DOHH2 (cell line): Measurements from ENCODE around the gene GRIA1.

Source experiments
- EZH2phosphoT487 ChIP-seq: fragments of 200-600 bp; sonication (generic); IDR thresholded peaks from 2 replicates; pipeline ENCODE4 v1.6.1; 2017; ENCODE audit warnings: borderline replicate concordance, mild to moderate bottlenecking, antibody characterized with exemption, low read length, moderate library complexity, mixed read lengths
- TF ChIP-seq, protein P1 (sequence below): fragments of 200-600 bp; sonication (generic); IDR thresholded peaks from one replicate; pipeline ENCODE4 v1.5.1; 2014; ENCODE audit warnings: antibody characterized with exemption, mild to moderate bottlenecking, low read depth, low read length; ENCODE audit not compliant: poor library complexity, severe bottlenecking

DNA sequence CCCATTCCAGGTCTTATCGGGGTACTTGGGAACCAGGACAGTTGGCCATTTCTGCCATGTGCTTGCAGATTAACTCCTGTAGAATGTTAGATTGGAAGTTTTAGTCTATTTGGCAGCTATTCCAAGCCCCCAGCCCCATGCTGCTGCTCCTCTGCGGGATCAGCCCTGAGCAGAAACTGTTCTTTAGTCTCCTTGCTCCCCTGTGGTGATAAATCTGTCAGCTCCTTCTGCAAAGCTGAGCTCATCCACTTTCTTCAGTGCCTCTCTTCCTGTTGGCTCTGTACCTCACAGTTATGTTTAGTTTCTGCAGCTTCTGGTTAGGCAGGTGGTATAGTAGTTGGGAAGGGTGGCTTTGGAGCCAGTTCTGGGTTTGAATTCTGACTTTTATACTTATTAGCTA lies 170.4 kb downstream of the GRIA1 start:
- TF ChIP-seq, protein P1, sequence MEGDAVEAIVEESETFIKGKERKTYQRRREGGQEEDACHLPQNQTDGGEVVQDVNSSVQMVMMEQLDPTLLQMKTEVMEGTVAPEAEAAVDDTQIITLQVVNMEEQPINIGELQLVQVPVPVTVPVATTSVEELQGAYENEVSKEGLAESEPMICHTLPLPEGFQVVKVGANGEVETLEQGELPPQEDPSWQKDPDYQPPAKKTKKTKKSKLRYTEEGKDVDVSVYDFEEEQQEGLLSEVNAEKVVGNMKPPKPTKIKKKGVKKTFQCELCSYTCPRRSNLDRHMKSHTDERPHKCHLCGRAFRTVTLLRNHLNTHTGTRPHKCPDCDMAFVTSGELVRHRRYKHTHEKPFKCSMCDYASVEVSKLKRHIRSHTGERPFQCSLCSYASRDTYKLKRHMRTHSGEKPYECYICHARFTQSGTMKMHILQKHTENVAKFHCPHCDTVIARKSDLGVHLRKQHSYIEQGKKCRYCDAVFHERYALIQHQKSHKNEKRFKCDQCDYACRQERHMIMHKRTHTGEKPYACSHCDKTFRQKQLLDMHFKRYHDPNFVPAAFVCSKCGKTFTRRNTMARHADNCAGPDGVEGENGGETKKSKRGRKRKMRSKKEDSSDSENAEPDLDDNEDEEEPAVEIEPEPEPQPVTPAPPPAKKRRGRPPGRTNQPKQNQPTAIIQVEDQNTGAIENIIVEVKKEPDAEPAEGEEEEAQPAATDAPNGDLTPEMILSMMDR, result no peak
- no peak for TF ChIP-seq EZH2phosphoT487
